Measurements from ENCODE around the gene SERPINB1.

Gene SERPINB1

DNA sequence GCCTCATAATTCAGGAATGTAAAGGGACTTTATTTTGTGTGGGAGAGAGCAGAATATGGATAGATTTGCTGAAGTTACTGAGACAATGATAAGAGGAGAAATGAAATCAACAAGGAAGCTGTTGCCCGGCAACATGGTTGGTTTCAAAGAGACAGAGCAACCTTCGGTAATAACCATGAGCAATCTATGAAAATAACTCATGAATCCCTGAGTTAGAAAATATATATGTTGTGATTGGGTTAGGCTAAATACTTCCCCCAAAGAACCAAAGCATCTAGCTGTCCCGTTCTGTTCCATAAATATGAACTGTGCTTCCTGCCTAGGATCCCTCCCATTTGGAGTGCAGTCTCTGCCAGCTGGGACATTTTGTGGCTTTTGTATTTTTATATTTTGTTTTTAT is 23.1 kb downstream of the SERPINB1 start:
- no peaks in the 10 kb centered on the region for H3K27me3 ChIP-seq (ENCODE audit: insufficient read depth, low read length, poor library complexity)
- no peak overlapping the region for H3K9ac ChIP-seq (ENCODE audit: low read depth, low read length)
- no peak overlapping the region for H3K4me3 ChIP-seq (ENCODE audit: low read depth in 1 of 2, low read length in 2 of 2)
- H4K20me1 ChIP-seq (ENCODE audit: insufficient read depth, low read length) = no peaks in the 10 kb centered on the region
- TF ChIP-seq, protein P1, sequence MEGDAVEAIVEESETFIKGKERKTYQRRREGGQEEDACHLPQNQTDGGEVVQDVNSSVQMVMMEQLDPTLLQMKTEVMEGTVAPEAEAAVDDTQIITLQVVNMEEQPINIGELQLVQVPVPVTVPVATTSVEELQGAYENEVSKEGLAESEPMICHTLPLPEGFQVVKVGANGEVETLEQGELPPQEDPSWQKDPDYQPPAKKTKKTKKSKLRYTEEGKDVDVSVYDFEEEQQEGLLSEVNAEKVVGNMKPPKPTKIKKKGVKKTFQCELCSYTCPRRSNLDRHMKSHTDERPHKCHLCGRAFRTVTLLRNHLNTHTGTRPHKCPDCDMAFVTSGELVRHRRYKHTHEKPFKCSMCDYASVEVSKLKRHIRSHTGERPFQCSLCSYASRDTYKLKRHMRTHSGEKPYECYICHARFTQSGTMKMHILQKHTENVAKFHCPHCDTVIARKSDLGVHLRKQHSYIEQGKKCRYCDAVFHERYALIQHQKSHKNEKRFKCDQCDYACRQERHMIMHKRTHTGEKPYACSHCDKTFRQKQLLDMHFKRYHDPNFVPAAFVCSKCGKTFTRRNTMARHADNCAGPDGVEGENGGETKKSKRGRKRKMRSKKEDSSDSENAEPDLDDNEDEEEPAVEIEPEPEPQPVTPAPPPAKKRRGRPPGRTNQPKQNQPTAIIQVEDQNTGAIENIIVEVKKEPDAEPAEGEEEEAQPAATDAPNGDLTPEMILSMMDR (IDR thresholded peaks at IDR 0.05; ENCODE audit: borderline replicate concordance, extremely low read depth, low read length, poor library complexity, severe bottlenecking) = no peak
- TF ChIP-seq EZH2 (IDR thresholded peaks at IDR 0.05; ENCODE audit: borderline replicate concordance, low read depth, low read length, severe bottlenecking) = no peak
- no peaks in the 10 kb centered on the region for H3K79me2 ChIP-seq (ENCODE audit: insufficient read depth, low read length)
- H3K27ac ChIP-seq (ENCODE audit: low read length) = 0 out of 2 replicates have a peak overlapping the region, but pooled peaks have one; percentile 81
- DNase-seq (no peak), ATAC-seq (ENCODE audit: insufficient read depth, low read depth) (no peak)
- H3K9me3 ChIP-seq (ENCODE audit: insufficient read depth, low read length, severe bottlenecking) = peaks cover 10% of the 10 kb centered on the region
- peaks cover 38% of the 10 kb centered on the region for H3K4me1 ChIP-seq (ENCODE audit: insufficient read depth, low read length)
- no peaks in the 10 kb centered on the region for H3K36me3 ChIP-seq (ENCODE audit: insufficient read depth, low read length)
- H2AFZ ChIP-seq (ENCODE audit: low read depth, low read length) = no peak overlapping the region
- no peak overlapping the region for H3K4me2 ChIP-seq (ENCODE audit: insufficient read depth, low read length)

DNA sequence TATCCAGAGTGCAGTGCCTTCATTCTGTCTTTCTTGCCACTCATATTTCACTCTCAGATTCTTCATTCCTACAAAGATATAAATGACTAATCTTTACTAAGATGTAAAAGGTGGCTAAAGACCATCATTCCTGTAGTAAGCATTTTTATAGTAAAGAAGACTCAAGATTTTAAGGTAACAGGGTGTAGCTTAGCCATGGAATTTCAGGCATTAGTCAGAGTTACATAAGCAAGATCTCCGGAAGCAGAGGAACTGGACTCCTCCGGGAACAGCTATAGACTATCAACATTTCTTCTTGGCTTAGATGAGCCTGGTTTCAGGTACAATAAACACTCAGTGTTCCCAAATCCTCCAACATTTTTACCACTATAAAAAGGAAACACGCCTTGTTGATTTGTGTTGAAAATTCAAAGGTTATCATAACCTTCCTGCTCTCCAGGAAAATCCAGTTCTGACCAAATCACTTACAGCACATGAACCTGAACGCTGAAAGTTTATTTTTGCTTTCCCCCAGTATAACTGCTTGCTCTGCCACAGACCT is 23.7 kb downstream of the SERPINB1 start:
- H3K4me1 ChIP-seq (ENCODE audit: insufficient read depth, low read length) = peaks cover 38% of the 10 kb centered on the region
- H2AFZ ChIP-seq (ENCODE audit: low read depth, low read length) = no peak overlapping the region
- no peak overlapping the region for H3K4me2 ChIP-seq (ENCODE audit: insufficient read depth, low read length)
- no peaks in the 10 kb centered on the region for H4K20me1 ChIP-seq (ENCODE audit: insufficient read depth, low read length)
- TF ChIP-seq EZH2 (IDR thresholded peaks at IDR 0.05; ENCODE audit: borderline replicate concordance, low read depth, low read length, severe bottlenecking) = no peak
- TF ChIP-seq, protein P1 (IDR thresholded peaks at IDR 0.05; ENCODE audit: borderline replicate concordance, extremely low read depth, low read length, poor library complexity, severe bottlenecking) = no peak
- H3K9ac ChIP-seq (ENCODE audit: low read depth, low read length) = no peak overlapping the region
- H3K79me2 ChIP-seq (ENCODE audit: insufficient read depth, low read length) = no peaks in the 10 kb centered on the region
- no peak for DNase-seq
- H3K4me3 ChIP-seq (ENCODE audit: low read depth in 1 of 2, low read length in 2 of 2) = no peak overlapping the region
- H3K27me3 ChIP-seq (ENCODE audit: insufficient read depth, low read length, poor library complexity) = no peaks in the 10 kb centered on the region
- ATAC-seq (ENCODE audit: insufficient read depth, low read depth) = no peak
- H3K9me3 ChIP-seq (ENCODE audit: insufficient read depth, low read length, severe bottlenecking) = peaks cover 10% of the 10 kb centered on the region
- H3K36me3 ChIP-seq (ENCODE audit: insufficient read depth, low read length) = no peaks in the 10 kb centered on the region
- no peak overlapping the region for H3K27ac ChIP-seq (ENCODE audit: low read length)

DNA sequence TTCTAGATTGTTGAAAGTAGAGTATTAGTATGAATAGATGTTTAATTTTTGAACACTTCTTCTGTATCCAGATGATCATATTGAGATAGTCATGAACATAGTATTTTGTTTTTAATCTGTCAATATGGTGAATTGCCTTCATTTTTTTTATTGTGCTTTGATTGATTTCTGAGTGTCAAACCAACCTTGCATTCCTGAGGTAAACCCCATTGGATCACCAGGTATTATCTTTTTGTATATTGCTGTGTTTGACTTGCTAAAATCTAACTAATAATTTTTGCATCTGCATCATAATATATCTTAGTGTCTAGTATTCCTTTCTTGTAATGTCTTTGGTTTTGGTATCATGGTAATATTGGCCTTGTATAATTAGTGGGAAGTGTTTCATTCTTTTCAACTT is 25.5 kb downstream of the SERPINB1 start:
- ATAC-seq (ENCODE audit: insufficient read depth, low read depth) (no peak), DNase-seq (no peak)
- no peak overlapping the region for H3K4me2 ChIP-seq (ENCODE audit: insufficient read depth, low read length)

DNA sequence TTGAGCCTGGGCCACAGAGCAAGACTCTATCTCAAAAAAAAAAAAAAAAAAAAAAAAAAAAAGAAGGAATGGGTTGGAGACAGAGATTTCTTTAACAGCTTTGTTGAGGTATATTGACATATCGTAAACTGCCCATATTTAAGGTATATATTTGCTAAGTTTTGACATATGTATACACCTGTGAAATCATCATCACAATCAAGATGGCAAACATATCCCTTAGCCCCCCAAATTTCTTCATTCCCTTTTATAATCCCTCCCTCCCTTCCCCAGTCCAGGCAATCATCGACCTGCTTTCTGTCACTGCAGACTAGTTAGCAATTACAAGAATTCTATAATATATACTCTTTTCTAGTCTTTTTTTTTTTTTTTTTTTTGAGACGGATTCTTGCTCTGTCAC is 29.0 kb downstream of the SERPINB1 start:
- Histone ChIP-seq H3K27me3 (ENCODE audit: insufficient read depth, low read length, poor library complexity) (no peaks in the 10 kb centered on the region), H3K27ac (ENCODE audit: low read length) (no peak overlapping the region), H3K36me3 (ENCODE audit: insufficient read depth, low read length) (no peaks in the 10 kb centered on the region), H2AFZ (ENCODE audit: low read depth, low read length) (no peak overlapping the region), H3K9me3 (ENCODE audit: insufficient read depth, low read length, severe bottlenecking) (peaks cover 10% of the 10 kb centered on the region), H3K4me1 (ENCODE audit: insufficient read depth, low read length) (peaks cover 13% of the 10 kb centered on the region), H3K4me3 (ENCODE audit: low read depth in 1 of 2, low read length in 2 of 2) (no peak overlapping the region), H4K20me1 (ENCODE audit: insufficient read depth, low read length) (no peaks in the 10 kb centered on the region), H3K79me2 (ENCODE audit: insufficient read depth, low read length) (no peaks in the 10 kb centered on the region), H3K9ac (ENCODE audit: low read depth, low read length) (no peak overlapping the region), H3K4me2 (ENCODE audit: insufficient read depth, low read length) (no peak overlapping the region)
- no peak for ATAC-seq (ENCODE audit: insufficient read depth, low read depth)
- no peak for DNase-seq
- TF ChIP-seq EZH2 (IDR thresholded peaks at IDR 0.05; ENCODE audit: borderline replicate concordance, low read depth, low read length, severe bottlenecking) = no peak
- TF ChIP-seq, protein P1 (IDR thresholded peaks at IDR 0.05; ENCODE audit: borderline replicate concordance, extremely low read depth, low read length, poor library complexity, severe bottlenecking) = no peak

More for the DNA sequence above, 25.5 kb downstream of the SERPINB1 start:
- Histone ChIP-seq H3K79me2 (ENCODE audit: insufficient read depth, low read length) (no peaks in the 10 kb centered on the region), H3K4me1 (ENCODE audit: insufficient read depth, low read length) (peaks cover 29% of the 10 kb centered on the region), H3K4me3 (ENCODE audit: low read depth in 1 of 2, low read length in 2 of 2) (no peak overlapping the region), H3K36me3 (ENCODE audit: insufficient read depth, low read length) (no peaks in the 10 kb centered on the region), H3K27me3 (ENCODE audit: insufficient read depth, low read length, poor library complexity) (no peaks in the 10 kb centered on the region), H2AFZ (ENCODE audit: low read depth, low read length) (no peak overlapping the region), H3K9ac (ENCODE audit: low read depth, low read length) (no peak overlapping the region), H4K20me1 (ENCODE audit: insufficient read depth, low read length) (no peaks in the 10 kb centered on the region), H3K9me3 (ENCODE audit: insufficient read depth, low read length, severe bottlenecking) (peaks cover 10% of the 10 kb centered on the region), H3K27ac (ENCODE audit: low read length) (no peak overlapping the region)
- TF ChIP-seq EZH2 (IDR thresholded peaks at IDR 0.05; ENCODE audit: borderline replicate concordance, low read depth, low read length, severe bottlenecking) = no peak
